ENCODE measurements around the gene SAP30BP.

The SAP30BP gene

DNA sequence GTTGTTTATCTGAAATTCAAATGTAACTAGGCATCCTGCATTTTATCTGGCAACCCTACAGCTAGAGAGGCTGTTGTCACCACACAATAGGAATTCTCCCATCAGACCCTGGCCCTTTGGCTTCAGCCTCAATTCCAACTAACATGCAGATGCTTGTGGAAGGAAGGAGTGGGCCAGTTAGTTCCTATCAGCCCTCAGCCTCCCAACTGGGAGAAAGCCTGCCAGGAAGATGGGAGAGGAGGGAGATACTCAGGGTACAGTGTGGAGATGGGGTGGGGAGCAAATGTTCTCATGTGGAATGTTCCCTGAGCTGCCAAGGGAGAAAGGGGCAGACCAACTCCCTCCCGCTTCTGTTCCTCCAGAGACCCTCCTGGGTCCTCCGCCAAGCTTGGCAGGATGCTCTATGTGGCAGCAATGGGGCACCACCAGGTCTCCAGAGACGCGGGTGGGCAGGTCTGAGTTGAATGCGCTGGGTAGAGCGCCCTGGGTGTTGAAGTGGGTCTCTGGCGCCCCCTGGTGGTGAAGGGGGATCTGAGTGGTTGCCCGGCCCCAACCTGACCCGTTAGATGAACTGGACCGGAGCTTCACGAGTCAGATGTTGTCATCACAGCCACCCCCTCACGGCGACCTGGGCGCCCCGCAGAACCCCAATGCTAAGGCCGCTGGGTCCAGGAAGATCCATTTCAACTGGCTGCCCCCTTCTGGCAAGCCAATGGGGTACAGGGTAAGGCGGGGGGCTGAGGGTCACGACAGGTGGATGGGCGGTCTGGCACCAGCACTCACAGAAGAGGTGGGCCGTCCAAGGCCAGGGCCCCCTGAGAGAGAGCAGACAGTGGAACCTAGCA is 82.6 kb downstream of the SAP30BP start:
- Histone ChIP-seq H3K36me3 (ENCODE audit: control insufficient read depth, low read length) (no peaks in the 10 kb centered on the region), H3K27me3 (ENCODE audit: control insufficient read depth, low read length) (no peaks in the 10 kb centered on the region), H3K4me2 (ENCODE audit: low read length) (peak overlapping the region; percentile 37), H3K9me2 (replicated peaks; ENCODE audit: control insufficient read depth, low read length) (no peaks in the 10 kb centered on the region), H3K27ac (ENCODE audit: low read depth, low read length) (no peak overlapping the region), H3K79me2 (ENCODE audit: control insufficient read depth, low read length) (no peaks in the 10 kb centered on the region), H3F3A (ENCODE audit: control insufficient read depth, insufficient read depth) (peaks cover 4% of the 10 kb centered on the region), H3K4me3 (ENCODE audit: low read length) (no peak overlapping the region), H3K9me3 (ENCODE audit: control insufficient read depth, insufficient read depth, low read length) (no peaks in the 10 kb centered on the region), H3K4me1 (ENCODE audit: control insufficient read depth, low read length) (peaks cover 36% of the 10 kb centered on the region), H4K20me1 (ENCODE audit: control insufficient read depth, insufficient read depth, low read depth, low read length) (no peaks in the 10 kb centered on the region)
- no peak for TF ChIP-seq EZH2phosphoT487 (IDR thresholded peaks at IDR 0.05; ENCODE audit: borderline replicate concordance, low read length)
- TF ChIP-seq CTCF (IDR thresholded peaks at IDR 0.05; ENCODE audit: low read depth, low read length, poor library complexity, severe bottlenecking), result peak; percentile 95

DNA sequence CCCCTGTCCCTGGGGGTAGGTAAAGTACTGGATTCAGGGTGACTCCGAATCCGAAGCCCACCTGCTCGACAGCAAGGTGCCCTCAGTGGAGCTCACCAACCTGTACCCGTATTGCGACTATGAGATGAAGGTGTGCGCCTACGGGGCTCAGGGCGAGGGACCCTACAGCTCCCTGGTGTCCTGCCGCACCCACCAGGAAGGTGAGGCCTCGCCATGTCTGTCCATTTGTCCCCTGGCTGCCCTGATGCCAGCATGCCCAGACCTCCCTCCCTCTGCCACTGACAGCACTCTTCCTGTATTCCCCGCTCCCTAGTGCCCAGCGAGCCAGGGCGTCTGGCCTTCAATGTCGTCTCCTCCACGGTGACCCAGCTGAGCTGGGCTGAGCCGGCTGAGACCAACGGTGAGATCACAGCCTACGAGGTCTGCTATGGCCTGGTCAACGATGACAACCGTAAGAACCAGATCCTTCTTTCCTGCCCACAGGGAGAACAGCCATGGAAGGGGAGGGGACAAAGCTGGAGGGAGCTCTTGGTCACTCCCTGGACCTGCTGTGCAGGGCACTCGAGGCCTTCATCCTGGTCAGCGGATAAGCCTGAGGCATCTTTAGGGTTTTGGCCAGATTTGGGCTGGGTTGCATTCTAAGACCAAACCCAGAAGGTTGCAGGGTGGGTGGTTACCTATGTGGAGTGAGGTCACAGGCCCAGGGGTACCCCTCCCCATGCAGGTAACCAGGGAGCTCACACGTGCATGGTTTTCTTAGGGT is 83.7 kb downstream of the SAP30BP start:
- Histone ChIP-seq H3F3A (ENCODE audit: control insufficient read depth, insufficient read depth) (peaks cover 4% of the 10 kb centered on the region), H3K36me3 (ENCODE audit: control insufficient read depth, low read length) (no peaks in the 10 kb centered on the region), H3K4me3 (ENCODE audit: low read length) (no peak overlapping the region), H3K27ac (ENCODE audit: low read depth, low read length) (no peak overlapping the region), H3K79me2 (ENCODE audit: control insufficient read depth, low read length) (no peaks in the 10 kb centered on the region), H3K9me3 (ENCODE audit: control insufficient read depth, insufficient read depth, low read length) (no peaks in the 10 kb centered on the region), H3K4me1 (ENCODE audit: control insufficient read depth, low read length) (peaks cover 39% of the 10 kb centered on the region), H3K4me2 (ENCODE audit: low read length) (no peak overlapping the region), H3K27me3 (ENCODE audit: control insufficient read depth, low read length) (no peaks in the 10 kb centered on the region), H4K20me1 (ENCODE audit: control insufficient read depth, insufficient read depth, low read depth, low read length) (no peaks in the 10 kb centered on the region), H3K9me2 (replicated peaks; ENCODE audit: control insufficient read depth, low read length) (no peaks in the 10 kb centered on the region)
- no peak for TF ChIP-seq CTCF (IDR thresholded peaks at IDR 0.05; ENCODE audit: low read depth, low read length, poor library complexity, severe bottlenecking)

- Histone ChIP-seq H3K4me1 (ENCODE audit: control insufficient read depth, low read length) (peaks cover 39% of the 10 kb centered on the region), H3F3A (ENCODE audit: control insufficient read depth, insufficient read depth) (peaks cover 4% of the 10 kb centered on the region), H3K9me3 (ENCODE audit: control insufficient read depth, insufficient read depth, low read length) (no peaks in the 10 kb centered on the region), H4K20me1 (ENCODE audit: control insufficient read depth, insufficient read depth, low read depth, low read length) (no peaks in the 10 kb centered on the region), H3K4me2 (ENCODE audit: low read length) (no peak overlapping the region), H3K27ac (ENCODE audit: low read depth, low read length) (no peak overlapping the region), H3K36me3 (ENCODE audit: control insufficient read depth, low read length) (no peaks in the 10 kb centered on the region), H3K79me2 (ENCODE audit: control insufficient read depth, low read length) (no peaks in the 10 kb centered on the region), H3K27me3 (ENCODE audit: control insufficient read depth, low read length) (no peaks in the 10 kb centered on the region), H3K9me2 (replicated peaks; ENCODE audit: control insufficient read depth, low read length) (no peaks in the 10 kb centered on the region), H3K4me3 (ENCODE audit: low read length) (no peak overlapping the region)
- TF ChIP-seq EZH2phosphoT487 (IDR thresholded peaks at IDR 0.05; ENCODE audit: borderline replicate concordance, low read length) (no peak), CTCF (IDR thresholded peaks at IDR 0.05; ENCODE audit: low read depth, low read length, poor library complexity, severe bottlenecking) (no peak)
These were observed 84.7 kb downstream of the SAP30BP start for GRCh38 chr17:75751676-75752404.
